ENCODE measurements around the gene TREML1. TPM values are rescaled to one million over a fixed set of nuclear protein-coding genes. Genes with fewer than 3 reads are reported as not detected.

TREML1 gene
- total RNA-seq, 4 donors from 2014 or later = not detected

GRCh38 chr6:41199552-41200246 is 45.6 kb upstream of the TREML1 start:
- Histone ChIP-seq H3K4me3 (no peak overlapping the region), H3K27me3 (peaks cover 10% of the 10 kb centered on the region), H3K4me1 (peaks cover 4% of the 10 kb centered on the region), H3K27ac (no peak overlapping the region), H3K9me3 (no peaks in the 10 kb centered on the region), H3K36me3 (no peaks in the 10 kb centered on the region)
- DNase-seq (ENCODE audit: low spot score in 2 of 2) = no peak
- TF ChIP-seq CTCF (IDR thresholded peaks at IDR 0.05) = no peak
- no peak for TF ChIP-seq POLR2AphosphoS5 (IDR thresholded peaks at IDR 0.05)
- no peak for TF ChIP-seq POLR2A (IDR thresholded peaks at IDR 0.05)
- TF ChIP-seq EP300 (IDR thresholded peaks at IDR 0.05) = no peak
- 67% methylated on average over 1 of the region's 1 CpG for WGBS

- Histone ChIP-seq H3K36me3 (no peaks in the 10 kb centered on the region), H3K4me1 (peaks cover 4% of the 10 kb centered on the region), H3K27ac (no peak overlapping the region), H3K27me3 (peaks cover 28% of the 10 kb centered on the region), H3K9me3 (no peaks in the 10 kb centered on the region), H3K4me3 (no peak overlapping the region)
- TF ChIP-seq POLR2AphosphoS5 (IDR thresholded peaks at IDR 0.05) = no peak
- no peak for TF ChIP-seq CTCF (IDR thresholded peaks at IDR 0.05)
- TF ChIP-seq EP300 (IDR thresholded peaks at IDR 0.05) = no peak
- TF ChIP-seq POLR2A (IDR thresholded peaks at IDR 0.05) = no peak
- 96% methylated on average over 3 of the region's 3 CpGs for WGBS
- no peak for DNase-seq (ENCODE audit: low spot score in 2 of 2)
These were observed 43.1 kb upstream of the TREML1 start for GRCh38 chr6:41197234-41197633.

GRCh38 chr6:41194386-41194785 is 40.2 kb upstream of the TREML1 start:
- WGBS = 100% methylated on average over 1 of the region's 3 CpGs
- H3K27me3 ChIP-seq = peaks cover 42% of the 10 kb centered on the region
- no peak overlapping the region for H3K4me3 ChIP-seq
- H3K9me3 ChIP-seq = no peaks in the 10 kb centered on the region
- H3K27ac ChIP-seq = no peak overlapping the region
- DNase-seq (ENCODE audit: low spot score in 2 of 2) = no peak
- TF ChIP-seq CTCF (IDR thresholded peaks at IDR 0.05) (no peak), POLR2AphosphoS5 (IDR thresholded peaks at IDR 0.05) (no peak), EP300 (IDR thresholded peaks at IDR 0.05) (no peak), POLR2A (IDR thresholded peaks at IDR 0.05) (no peak)
- no peaks in the 10 kb centered on the region for H3K4me1 ChIP-seq
- no peaks in the 10 kb centered on the region for H3K36me3 ChIP-seq

GRCh38 chr6:41193884-41194283 is 39.7 kb upstream of the TREML1 start:
- H3K27me3 ChIP-seq = peaks cover 42% of the 10 kb centered on the region
- no peaks in the 10 kb centered on the region for H3K9me3 ChIP-seq
- 58% methylated on average over 5 of the region's 5 CpGs for WGBS
- TF ChIP-seq EP300 (IDR thresholded peaks at IDR 0.05) = no peak
- no peak for TF ChIP-seq POLR2A (IDR thresholded peaks at IDR 0.05)
- no peak for TF ChIP-seq POLR2AphosphoS5 (IDR thresholded peaks at IDR 0.05)
- TF ChIP-seq CTCF (IDR thresholded peaks at IDR 0.05) = no peak
- no peak overlapping the region for H3K27ac ChIP-seq
- H3K36me3 ChIP-seq = no peaks in the 10 kb centered on the region
- DNase-seq (ENCODE audit: low spot score in 2 of 2) = no peak
- no peaks in the 10 kb centered on the region for H3K4me1 ChIP-seq
- no peak overlapping the region for H3K4me3 ChIP-seq

GRCh38 chr6:41193171-41193734 is 39.1 kb upstream of the TREML1 start:
- no peak overlapping the region for H3K4me3 ChIP-seq
- 79% methylated on average over 5 of the region's 5 CpGs for WGBS
- DNase-seq (ENCODE audit: low spot score in 2 of 2) = no peak

More at GRCh38 chr6:41193171-41193734, 39.1 kb upstream of the TREML1 start:
- Histone ChIP-seq H3K27ac (no peak overlapping the region), H3K27me3 (peaks cover 42% of the 10 kb centered on the region), H3K36me3 (no peaks in the 10 kb centered on the region), H3K4me1 (no peaks in the 10 kb centered on the region), H3K9me3 (no peaks in the 10 kb centered on the region)
- TF ChIP-seq POLR2AphosphoS5 (IDR thresholded peaks at IDR 0.05) (no peak), POLR2A (IDR thresholded peaks at IDR 0.05) (no peak), CTCF (IDR thresholded peaks at IDR 0.05) (no peak), EP300 (IDR thresholded peaks at IDR 0.05) (no peak)

Measured in suprapubic skin (tissue), 4 donors.